HG03432 (cell line): ENCODE results near the gene IBA57.
A peak's percentile ranks its signal among the peaks of the same experiment; 100 is the strongest.
"Not testable (repeated sequence)": the region's sequence is repeated elsewhere in the genome, so short reads cannot be mapped to it uniquely, and the experiment has no call there.

ENCODE experiments used
- ATAC-seq: cut with Tn5 transposase; IDR thresholded peaks from one replicate; pipeline ENCODE4 v1.9.1; 2021; ENCODE audit warnings: mild to moderate bottlenecking, moderate library complexity; ENCODE audit not compliant: unreplicated experiment

The IBA57 gene

GRCh38 chr1:228210712-228211530 lies 45.3 kb downstream of the IBA57 start:
- ATAC-seq: no peak

GRCh38 chr1:228211531-228212414 lies 46.2 kb downstream of the IBA57 start:
- no peak for ATAC-seq

- ATAC-seq: no peak
Measured at GRCh38 chr1:228212415-228212965, 46.9 kb downstream of the IBA57 start.

- ATAC-seq: peak; percentile 93
Measured at GRCh38 chr1:228212966-228213844, 47.6 kb downstream of the IBA57 start.

GRCh38 chr1:228213917-228214808 lies 48.6 kb downstream of the IBA57 start:
- ATAC-seq: no peak

- ATAC-seq: no peak
Measured at GRCh38 chr1:228214921-228215662, 49.5 kb downstream of the IBA57 start.

- ATAC-seq: no peak
Measured at GRCh38 chr1:228215663-228216116, 50.1 kb downstream of the IBA57 start.

- no peak for ATAC-seq
Measured at GRCh38 chr1:228216371-228217320, 51.0 kb downstream of the IBA57 start.

- no peak for ATAC-seq
Measured at GRCh38 chr1:228217551-228218344, 52.1 kb downstream of the IBA57 start.

- ATAC-seq: no peak
Measured at GRCh38 chr1:228218513-228219244, 53.1 kb downstream of the IBA57 start.

- no peak for ATAC-seq
Measured at GRCh38 chr1:228219245-228219961, 53.8 kb downstream of the IBA57 start.

GRCh38 chr1:228219962-228220780 lies 54.6 kb downstream of the IBA57 start:
- ATAC-seq: no peak

- not testable (repeated sequence) for ATAC-seq
Measured at GRCh38 chr1:228221097-228221496, 55.5 kb downstream of the IBA57 start.

- ATAC-seq: no peak
Measured at GRCh38 chr1:228222548-228222947, 56.9 kb downstream of the IBA57 start.
